H1 (cell line): ENCODE results near the gene ZFP57. TPM values are rescaled to one million over a fixed set of nuclear protein-coding genes. Genes with fewer than 3 reads are reported as not detected.
A peak's percentile ranks its signal among the peaks of the same experiment; 100 is the strongest.

Experiments used
- CTCF ChIA-PET: fragments of 300-600 bp; sonication (Branson Sonifier 250); formaldehyde crosslinking; loops from one replicate; lab custom pipeline; 2021; ENCODE audit not compliant: partially characterized antibody; lab: Charles Lee
- POLR2A ChIA-PET: fragments of 300-600 bp; sonication (Branson Sonifier 250); formaldehyde crosslinking; loops from one replicate; lab custom pipeline; 2021; ENCODE audit warnings: inconsistent platforms; ENCODE audit not compliant: partially characterized antibody; lab: Charles Lee
- DNase-seq, 2 experiments: peaks; one replicate each; pipeline versions ENCODE4 v3.0.0 to v3.0.0-alpha.2; 2010 to 2022; ENCODE audit warnings: low spot score in 2 of 2, low read depth in 1 of 2, mixed read lengths in 1 of 2
- FAIRE-seq: peaks from 2 replicates; lab custom pipeline; 2011; peaks lifted over from hg19 to GRCh38; lab: Jason Lieb, UNC
- H2AFZ ChIP-seq: 2 replicates; pipeline ENCODE4 v1.8.1; 2012; ENCODE audit warnings: low read length, inconsistent platforms
- H2AK5ac ChIP-seq: 2 replicates; pipeline ENCODE4 v1.6.1; 2013; ENCODE audit warnings: low read depth, low read length
- H2BK120ac ChIP-seq: replicated peaks from 2 replicates; pipeline ENCODE3; 2013; ENCODE audit warnings: low read depth, low read length, inconsistent platforms
- H2BK12ac ChIP-seq: 2 replicates; pipeline ENCODE4 v1.6.1; 2013; ENCODE audit warnings: low read depth, low read length
- H2BK15ac ChIP-seq: 2 replicates; pipeline ENCODE4 v1.6.1; 2013; ENCODE audit warnings: low read length
- H2BK20ac ChIP-seq: 2 replicates; pipeline ENCODE4 v1.6.1; 2013; ENCODE audit warnings: low read length
- H2BK5ac ChIP-seq: 2 replicates; pipeline ENCODE4 v1.6.1; 2013; ENCODE audit warnings: low read depth, low read length
- H3K14ac ChIP-seq: 2 replicates; pipeline ENCODE4 v1.6.1; 2013; ENCODE audit warnings: inconsistent platforms; ENCODE audit not compliant: insufficient read length
- H3K18ac ChIP-seq: 2 replicates; pipeline ENCODE4 v1.6.1; 2013; ENCODE audit warnings: low read length; ENCODE audit errors: extremely low read depth
- H3K23ac ChIP-seq: 2 replicates; pipeline ENCODE4 v1.6.1; 2013; ENCODE audit warnings: inconsistent platforms; ENCODE audit not compliant: insufficient read length
- H3K23me2 ChIP-seq: 2 replicates; pipeline ENCODE4 v1.6.1; 2013; ENCODE audit warnings: low read depth, low read length
- H3K27ac ChIP-seq: 2 replicates; pipeline ENCODE4 v1.6.1; 2011; ENCODE audit warnings: low read depth, low read length, inconsistent platforms
- H3K27me3 ChIP-seq, 4 experiments: replicated peaks in 1 of 4; 1 replicate in 1 of 4; 2 replicates in 3 of 4; pipeline versions ENCODE4 v1.6.1 to v1.8.1; 2011 to 2013; ENCODE audit warnings: low read length in 3 of 4, mild to moderate bottlenecking in 3 of 4, inconsistent platforms in 2 of 4, mixed read lengths in 2 of 4, moderate library complexity in 1 of 4; ENCODE audit not compliant: control insufficient read depth in 3 of 4, insufficient read depth in 3 of 4; ENCODE audit errors: extremely low read depth in 1 of 4
- H3K36me3 ChIP-seq, 4 experiments: 2 replicates each; pipeline versions ENCODE4 v1.6.1 to v1.8.1; 2011 to 2013; ENCODE audit warnings: mild to moderate bottlenecking in 4 of 4, low read length in 3 of 4, moderate library complexity in 2 of 4, control low read depth in 1 of 4, inconsistent platforms in 1 of 4; ENCODE audit not compliant: insufficient read depth in 4 of 4, control insufficient read depth in 2 of 4
- H3K4ac ChIP-seq: replicated peaks from 2 replicates; pipeline ENCODE3; 2013; ENCODE audit warnings: low read length, low read depth, mixed read lengths, inconsistent platforms; ENCODE audit not compliant: insufficient read length
- H3K4me1 ChIP-seq, 4 experiments: replicated peaks in 1 of 4; 1 replicate in 1 of 4; 2 replicates in 3 of 4; pipeline versions ENCODE4 v1.6.1 to v1.8.1; 2011 to 2013; ENCODE audit warnings: low read length in 3 of 4, inconsistent platforms in 2 of 4, mixed read lengths in 1 of 4; ENCODE audit not compliant: insufficient read depth in 4 of 4, control insufficient read depth in 3 of 4
- H3K4me2 ChIP-seq, 2 experiments: 2 replicates each; pipeline versions ENCODE4 v1.6.1 to v1.8.1; 2011 to 2013; ENCODE audit warnings: low read depth in 2 of 2, low read length in 2 of 2, control low read depth in 1 of 2, inconsistent platforms in 1 of 2, mild to moderate bottlenecking in 1 of 2; ENCODE audit not compliant: insufficient read depth in 1 of 2
- H3K4me3 ChIP-seq, 4 experiments: fragments of 200-600, 300-600 bp in 1 of 4; sonication (generic), shearing (Covaris generic), sonication (Bioruptor Twin) in 1 of 4; 2 replicates each; pipeline versions ENCODE4 v1.5.1 to v1.8.1; 2011 to 2016; ENCODE audit warnings: low read length in 4 of 4, low read depth in 3 of 4, control low read depth in 2 of 4, inconsistent platforms in 2 of 4, mild to moderate bottlenecking in 2 of 4, mixed read lengths in 1 of 4, moderate library complexity in 1 of 4; ENCODE audit not compliant: insufficient read depth in 2 of 4; ENCODE audit errors: extremely low read depth in 1 of 4
- H3K56ac ChIP-seq: replicated peaks from 2 replicates; pipeline ENCODE3; 2013; ENCODE audit warnings: low read depth, mild to moderate bottlenecking, mixed read lengths, low read length, inconsistent platforms; ENCODE audit not compliant: insufficient read length
- H3K79me1 ChIP-seq: 2 replicates; pipeline ENCODE4 v1.6.1; 2013; ENCODE audit warnings: low read depth, low read length, control low read depth
- H3K79me2 ChIP-seq, 2 experiments: 2 replicates each; pipeline versions ENCODE4 v1.6.1 to v1.8.1; 2012 to 2013; ENCODE audit warnings: low read length in 2 of 2, mild to moderate bottlenecking in 2 of 2, inconsistent platforms in 1 of 2; ENCODE audit not compliant: insufficient read depth in 2 of 2, control insufficient read depth in 1 of 2
- H3K9ac ChIP-seq, 4 experiments: replicated peaks in 1 of 4; 1 replicate in 1 of 4; 2 replicates in 3 of 4; pipeline versions ENCODE4 v1.6.1 to v1.8.1; 2011 to 2013; ENCODE audit warnings: low read depth in 3 of 4, low read length in 3 of 4, control low read depth in 2 of 4, mild to moderate bottlenecking in 2 of 4, moderate library complexity in 2 of 4, inconsistent platforms in 1 of 4; ENCODE audit errors: extremely low read depth in 1 of 4
- H3K9me3 ChIP-seq, 2 experiments: 2 replicates each; pipeline versions ENCODE4 v1.6.1 to v1.8.1; 2012 to 2013; ENCODE audit warnings: mild to moderate bottlenecking in 2 of 2, moderate library complexity in 2 of 2, control low read depth in 1 of 2, inconsistent platforms in 1 of 2, low read depth in 1 of 2, low read length in 1 of 2, mixed read lengths in 1 of 2; ENCODE audit not compliant: insufficient read depth in 2 of 2
- H4K20me1 ChIP-seq, 2 experiments: replicated peaks in 1 of 2; 2 replicates each; pipeline versions ENCODE3 to v1.8.1; 2011 to 2013; ENCODE audit warnings: inconsistent platforms in 2 of 2, low read length in 2 of 2, mild to moderate bottlenecking in 1 of 2; ENCODE audit not compliant: insufficient read depth in 2 of 2, control insufficient read depth in 1 of 2
- H4K5ac ChIP-seq: 2 replicates; pipeline ENCODE4 v1.6.1; 2013; ENCODE audit warnings: low read length, low read depth, mixed read lengths, inconsistent platforms; ENCODE audit not compliant: insufficient read length
- H4K8ac ChIP-seq: 2 replicates; pipeline ENCODE4 v1.8.0; 2013; ENCODE audit warnings: mild to moderate bottlenecking, moderate library complexity, low read length, inconsistent platforms; ENCODE audit not compliant: insufficient read depth; ENCODE audit errors: extremely low read depth
- H4K91ac ChIP-seq: replicated peaks from 2 replicates; pipeline ENCODE3; 2013; ENCODE audit warnings: low read length, mixed read lengths, inconsistent platforms; ENCODE audit not compliant: insufficient read length
- ASH2L ChIP-seq: fragments of 200-600, 300-600 bp; sonication (generic); IDR thresholded peaks from one replicate; pipeline ENCODE4 v1.7.1; 2017; ENCODE audit warnings: low read length
- ATF3 ChIP-seq: IDR thresholded peaks from 2 replicates; pipeline ENCODE4 v1.6.1; 2011; ENCODE audit warnings: low read depth, mild to moderate bottlenecking, low read length; ENCODE audit not compliant: insufficient read depth
- BCL11A ChIP-seq, 2 experiments: IDR thresholded peaks; one replicate each; pipeline ENCODE4 v1.6.1; 2011; ENCODE audit warnings: low read depth in 2 of 2, low read length in 2 of 2, mild to moderate bottlenecking in 2 of 2
- EP300 ChIP-seq, 2 experiments: IDR thresholded peaks; 1 replicate in 1 of 2; 2 replicates in 1 of 2; pipeline ENCODE4 v1.6.1; 2011 to 2012; ENCODE audit warnings: low read depth in 2 of 2, low read length in 2 of 2, mild to moderate bottlenecking in 2 of 2, borderline replicate concordance in 1 of 2, inconsistent platforms in 1 of 2, moderate library complexity in 1 of 2
- FOSL1 ChIP-seq: IDR thresholded peaks from 2 replicates; pipeline ENCODE4 v1.6.1; 2011; ENCODE audit warnings: mild to moderate bottlenecking, low read depth, low read length, moderate library complexity; ENCODE audit not compliant: insufficient read depth
- NANOG ChIP-seq: IDR thresholded peaks from 2 replicates; pipeline ENCODE4 v1.6.1; 2011; ENCODE audit warnings: low read length, low read depth, mild to moderate bottlenecking, inconsistent platforms; ENCODE audit not compliant: insufficient read depth, poor library complexity, severe bottlenecking
- RFX5 ChIP-seq: IDR thresholded peaks from 2 replicates; pipeline ENCODE4 v1.6.1; 2011; ENCODE audit warnings: low read depth, low read length, improper control_type of control experiment, borderline replicate concordance
- SAP30 ChIP-seq: fragments of 300-600 bp; sonication (generic); IDR thresholded peaks from 2 replicates; pipeline ENCODE4 v1.7.1; 2012; ENCODE audit warnings: low read length, moderate library complexity, mild to moderate bottlenecking, inconsistent platforms; ENCODE audit not compliant: insufficient read depth, insufficient replicate concordance
- SIN3A ChIP-seq, 2 experiments: IDR thresholded peaks in 1 of 2; conservative IDR thresholded peaks in 1 of 2; 2 replicates each; pipeline ENCODE4 v1.6.1; 2011 to 2012; ENCODE audit warnings: low read length in 2 of 2, improper control_type of control experiment in 1 of 2, low read depth in 1 of 2, mild to moderate bottlenecking in 1 of 2
- SIRT6 ChIP-seq: IDR thresholded peaks from one replicate; pipeline ENCODE4 v1.7.1; 2012; ENCODE audit warnings: low read length, inconsistent platforms
- SP1 ChIP-seq: IDR thresholded peaks from 2 replicates; pipeline ENCODE4 v1.6.1; 2011; ENCODE audit warnings: low read depth, low read length
- TCF12 ChIP-seq: IDR thresholded peaks from 2 replicates; pipeline ENCODE4 v1.6.1; 2011; ENCODE audit warnings: low read depth, mild to moderate bottlenecking, low read length
- WGBS, 2 experiments: shearing (Covaris generic) in 1 of 2; methylation state at CpG; one replicate each; pipeline versions ENCODE4 v1.1.6 to v1.1.7; 2013 to 2015; ENCODE audit warnings: low lambda C conversion rate in 2 of 2, mixed read lengths in 2 of 2, inconsistent platforms in 1 of 2, low coverage in 1 of 2, missing lambda C conversion rate in 1 of 2; ENCODE audit not compliant: insufficient replicate concordance in 2 of 2, insufficient coverage in 1 of 2, insufficient read length in 1 of 2; ENCODE audit errors: extremely low coverage in 1 of 2, missing lambda C conversion rate in 1 of 2; 5-methylcytosine and 5-hydroxymethylcytosine counted together
- polyA plus RNA-seq, 7 experiments: library from polyadenylated mRNA; depleted of rRNA in 3 of 7; stranded (reverse) in 5 of 7; unstranded in 2 of 7; fragments of >200 nt in 5 of 7; fragments of 200-250 nt in 2 of 7; gene quantifications; 1 replicate in 5 of 7; 2 replicates in 1 of 7; 4 replicates in 1 of 7; pipeline versions ENCODE4 v1.2.1 to v1.2.3, GENCODE V29; 2011 to 2013; ENCODE audit warnings: missing spikeins in 2 of 7, mixed read lengths in 2 of 7
- total RNA-seq: library from RNA; stranded (reverse); fragmentation: NEBNext Ultra II Directional; extraction: Animal tissue kit (Norgen Biotek cat#: 25700); gene quantifications from 2 replicates; pipeline ENCODE4 v1.2.1, GENCODE V29; 2021

The ZFP57 gene
- total and polyA plus RNA-seq, 2 of the 8 experiments (the other 6 are each of a cell fraction or from before 2014, with no cell fraction given): 0.85 to 1.2 TPM

GRCh38 chr6:29667158-29667557 is 13.8 kb downstream of the ZFP57 start:
- Histone ChIP-seq H4K91ac (peak overlapping the region; percentile 89), H3K23me2 (no peaks in the 10 kb centered on the region), H3K23ac (no peak overlapping the region), H2BK20ac (peak overlapping the region; percentile 98; the same call in 1 of the 2 replicates), H3K9ac (0 out of 7 replicates have a peak overlapping the region, but pooled peaks of 1 of the 4 experiments have one; percentile 32), H2AFZ (no peak overlapping the region), H3K27ac (peak overlapping the region; percentile 78), H2AK5ac (no peak overlapping the region), H2BK15ac (no peak overlapping the region), H2BK12ac (peak overlapping the region; percentile 55; the same call in 1 of the 2 replicates), H2BK120ac (peak overlapping the region; percentile 12), H3K4me2 (peak overlapping the region; percentile 32 to 36), H3K4ac (peak overlapping the region; percentile 1), H2BK5ac (peak overlapping the region; percentile 83), H3K79me2 (no peaks in the 10 kb centered on the region), H3K79me1 (no peaks in the 10 kb centered on the region), H3K14ac (no peak overlapping the region), H4K8ac (no peak overlapping the region), H3K36me3 (no peaks in the 10 kb centered on the region), H3K18ac (no peak overlapping the region), H3K56ac (no peak overlapping the region), H3K27me3 (no peaks in the 10 kb centered on the region), H3K4me3 (peak overlapping the region in 2 of 4 experiments; percentile 1 to 3; a peak in 2 of 8 replicates), H4K5ac (peak overlapping the region; percentile 58), H3K9me3 (no peaks in the 10 kb centered on the region), H4K20me1 (no peaks in the 10 kb centered on the region), H3K4me1 (peaks cover 5 to 32% (median 24%) of the 10 kb centered on the region in 4 experiments; a peak in 5 of 7 replicates)
- POLR2A ChIA-PET: interaction anchor here (0.8 to 8.4 kb wide), 6 partner anchors 9 to 683 kb away, joined by 3 to 78 read pairs (median 9); partner anchors contain the start of gene MOG
- DNase-seq (no peak), FAIRE-seq (peak; percentile 83)
- CTCF ChIA-PET: interaction anchor here (2.9 to 24.4 kb wide), 4 partner anchors 10 to 29 kb away, joined by 16 to 658 read pairs (median 512); partner anchors contain the start of genes GABBR1, MOG and ZFP57
- 16% methylated on average over 5 of the region's 5 CpGs; no CpG with 5 or more reads in 1 of the 2 experiments for WGBS, 2 experiments
- peak; percentile 56; the same call in 1 of the 2 replicates for TF ChIP-seq TCF12
- no peak for TF ChIP-seq BCL11A (IDR thresholded peaks at IDR 0.05; ENCODE audit: low read depth in 2 of 2, low read length in 2 of 2)
- no peak for TF ChIP-seq RFX5
- TF ChIP-seq SIRT6: no peak
- no peak for TF ChIP-seq ATF3
- no peak for TF ChIP-seq EP300 (IDR thresholded peaks at IDR 0.05; ENCODE audit: borderline replicate concordance in 1 of 2, low read depth in 2 of 2, low read length in 2 of 2)
- 0 out of 2 replicates have a peak, but pooled peaks have one; percentile 5 for TF ChIP-seq SP1
- peak; percentile 4 for TF ChIP-seq NANOG
- no peak for TF ChIP-seq FOSL1
- no peak for TF ChIP-seq SIN3A (conservative IDR thresholded peaks at IDR 0.05 in 1 of 2, IDR thresholded peaks at IDR 0.05 in 1 of 2; ENCODE audit: low read depth in 1 of 2, low read length in 2 of 2)
- no peak for TF ChIP-seq SAP30
- TF ChIP-seq ASH2L: peak; percentile 45
